A549 (cell line): ENCODE results near the gene SLC17A5. TPM values are rescaled to one million over a fixed set of nuclear protein-coding genes. Genes with fewer than 3 reads are reported as not detected.
A peak's percentile ranks its signal among the peaks of the same experiment; 100 is the strongest.

Source experiments
- ATAC-seq, 2 experiments: fragments of 200-7000 bp in 1 of 2; fragments of >200 bp in 1 of 2; cut with Nextera tagmentation in 1 of 2; cut with Tn5 transposase in 1 of 2; 3 replicates each; pipeline versions ENCODE4 v1.8.0 to v1.9.1; 2018 to 2020; ENCODE audit warnings: mild to moderate bottlenecking in 1 of 2, moderate library complexity in 1 of 2
- CTCF ChIA-PET: fragments of 300-600 bp; sonication (Branson Sonifier 250); formaldehyde crosslinking; extraction: SDS; loops from one replicate; lab custom pipeline; 2021; ENCODE audit warnings: antibody characterized with exemption, inconsistent platforms; lab: Yijun Ruan, JAX
- POLR2A ChIA-PET: fragments of 350-600 bp; formaldehyde crosslinking; extraction: SDS; loops from one replicate; lab custom pipeline; 2021; ENCODE audit warnings: antibody characterized with exemption, inconsistent platforms; lab: Yijun Ruan, JAX
- DNase-seq, 2 experiments: peaks; one replicate each; pipeline versions ENCODE4 v3.0.0 to v3.0.0-alpha.2; 2011 to 2016; ENCODE audit warnings: low read depth in 1 of 2, low spot score in 1 of 2
- FAIRE-seq: peaks from 2 replicates; lab custom pipeline; 2011; peaks lifted over from hg19 to GRCh38; lab: Jason Lieb, UNC
- H3K27ac ChIP-seq, 2 experiments: fragments of >200 bp; sonication (Bioruptor Twin); formaldehyde crosslinking; 3 replicates each; pipeline ENCODE4 v1.5.1; 2016 to 2017
- H3K4me1 ChIP-seq: fragments of >200 bp; sonication (Bioruptor Twin); formaldehyde crosslinking; 3 replicates; pipeline ENCODE4 v1.6.1; 2016
- H3K4me2 ChIP-seq: fragments of >200 bp; sonication (Bioruptor Twin); formaldehyde crosslinking; 3 replicates; pipeline ENCODE4 v1.6.1; 2016
- H3K4me3 ChIP-seq: fragments of >200 bp; sonication (Bioruptor Twin); formaldehyde crosslinking; 3 replicates; pipeline ENCODE4 v1.5.1; 2016
- H3K9me3 ChIP-seq: fragments of >200 bp; sonication (Bioruptor Twin); formaldehyde crosslinking; 3 replicates; pipeline ENCODE4 v1.6.1; 2016
- BHLHE40 ChIP-seq: IDR thresholded peaks from 2 replicates; pipeline ENCODE4 v1.6.1; 2012; ENCODE audit warnings: low read depth, low read length, inconsistent platforms
- CBX2 ChIP-seq: fragments of 200-600 bp; sonication (generic); IDR thresholded peaks from 2 replicates; pipeline ENCODE4 v1.6.1; 2016; ENCODE audit warnings: low read depth, mild to moderate bottlenecking, borderline replicate concordance
- CEBPB ChIP-seq, 2 experiments: fragments of >200 bp in 1 of 2; sonication (Bioruptor Twin) in 1 of 2; formaldehyde crosslinking in 1 of 2; IDR thresholded peaks; 2 replicates each; pipeline ENCODE4 v1.6.1; 2012 to 2016
- EHMT2 ChIP-seq: fragments of 200-600 bp; sonication (generic); IDR thresholded peaks from 2 replicates; pipeline ENCODE4 v1.6.1; 2016; ENCODE audit warnings: antibody characterized with exemption, low read depth, mild to moderate bottlenecking, moderate library complexity
- FOSB ChIP-seq: fragments of 250-450 bp; sonication (Bioruptor Pico); IDR thresholded peaks from 2 replicates; pipeline ENCODE4 v1.5.0; 2020; ENCODE audit warnings: mild to moderate bottlenecking, moderate library complexity
- FOSL2 ChIP-seq, 2 experiments: fragments of 450-650 bp in 1 of 2; fragments of >200 bp in 1 of 2; sonication (Bioruptor Twin) in 1 of 2; formaldehyde crosslinking; IDR thresholded peaks; 2 replicates each; pipeline versions ENCODE4 v1.5.0 to v1.6.1; 2016 to 2020; ENCODE audit warnings: mild to moderate bottlenecking in 1 of 2, moderate library complexity in 1 of 2
- FOXS1 ChIP-seq: fragments of 250-450 bp; sonication (Bioruptor Pico); IDR thresholded peaks from 2 replicates; pipeline ENCODE4 v1.5.0; 2020; ENCODE audit warnings: mild to moderate bottlenecking, moderate library complexity
- HDAC2 ChIP-seq: fragments of 200-600 bp; sonication (generic); IDR thresholded peaks from 2 replicates; pipeline ENCODE4 v1.6.1; 2016
- HEYL ChIP-seq: fragments of 250-450 bp; sonication (Bioruptor Pico); IDR thresholded peaks from 2 replicates; pipeline ENCODE4 v1.8.0; 2021; ENCODE audit warnings: mild to moderate bottlenecking, moderate library complexity
- HOXB13 ChIP-seq: fragments of 250-450 bp; sonication (Bioruptor Pico); IDR thresholded peaks from 2 replicates; pipeline ENCODE4 v1.5.0; 2020; ENCODE audit warnings: low read depth, mild to moderate bottlenecking, moderate library complexity
- JUN ChIP-seq, 2 experiments: fragments of >200 bp; sonication (Bioruptor Twin); formaldehyde crosslinking; IDR thresholded peaks; 2 replicates in 1 of 2; 3 replicates in 1 of 2; pipeline ENCODE4 v1.6.1; 2016 to 2017
- MAZ ChIP-seq: fragments of 150-350 bp; IDR thresholded peaks from 2 replicates; pipeline ENCODE4 v1.6.1; 2014; ENCODE audit warnings: antibody characterized with exemption, low read depth, low read length, borderline replicate concordance
- NFE2L2 ChIP-seq: fragments of 150-350 bp; conservative IDR thresholded peaks from 2 replicates; pipeline ENCODE4 v1.6.1; 2014; ENCODE audit warnings: low read length
- RARB ChIP-seq: fragments of 250-450 bp; sonication (Bioruptor Pico); IDR thresholded peaks from 2 replicates; pipeline ENCODE4 v1.8.0; 2021; ENCODE audit warnings: mild to moderate bottlenecking, moderate library complexity
- RCOR1 ChIP-seq: fragments of 150-350 bp; IDR thresholded peaks from 2 replicates; pipeline ENCODE4 v1.6.1; 2014; ENCODE audit warnings: antibody characterized with exemption, low read length, low read depth
- RFX5 ChIP-seq: fragments of 450-650 bp; IDR thresholded peaks from 2 replicates; pipeline ENCODE4 v1.7.1; 2014; ENCODE audit warnings: antibody characterized with exemption, mild to moderate bottlenecking, moderate library complexity
- RNF2 ChIP-seq: fragments of 200-600 bp; sonication (generic); IDR thresholded peaks from 2 replicates; pipeline ENCODE4 v1.6.1; 2016; ENCODE audit warnings: low read depth, mild to moderate bottlenecking, antibody characterized with exemption, moderate library complexity, borderline replicate concordance
- TFCP2L1 ChIP-seq: fragments of 250-450 bp; sonication (Bioruptor Pico); IDR thresholded peaks from 2 replicates; pipeline ENCODE4 v1.5.0; 2021; ENCODE audit warnings: mild to moderate bottlenecking
- ZSCAN20 ChIP-seq: fragments of 250-450 bp; sonication (Bioruptor Pico); IDR thresholded peaks from 2 replicates; pipeline ENCODE4 v1.8.0; 2022; ENCODE audit warnings: mild to moderate bottlenecking, moderate library complexity
- WGBS: methylation state at CpG from one replicate; pipeline ENCODE4 v1.1.6; 2017; ENCODE audit errors: missing lambda C conversion rate; 5-methylcytosine and 5-hydroxymethylcytosine counted together
- polyA plus RNA-seq, 4 experiments: library from polyadenylated mRNA; depleted of rRNA in 3 of 4; stranded (reverse); fragments of >200 nt; fragmentation: RNase III in 1 of 4; extraction: RNeasy Plus Mini Kit Qiagen cat#74134 plus additional on column Dnase treatment in 1 of 4; gene quantifications; 2 replicates in 3 of 4; 3 replicates in 1 of 4; pipeline ENCODE4 v1.2.3, GENCODE V29; 2011 to 2017
- TF ChIP-seq, protein P1 (sequence below): fragments of >200 bp; sonication (Bioruptor Twin); formaldehyde crosslinking; IDR thresholded peaks from 2 replicates; pipeline ENCODE4 v1.6.1; 2016
- TF ChIP-seq, protein P2 (sequence below): IDR thresholded peaks from 2 replicates; pipeline ENCODE4 v1.6.1; 2012; ENCODE audit warnings: low read depth, borderline replicate concordance
- TF ChIP-seq, protein P3 (sequence below): fragments of >200 bp; sonication (Bioruptor Twin); formaldehyde crosslinking; IDR thresholded peaks from 3 replicates; pipeline ENCODE4 v1.6.1; 2016
- TF ChIP-seq, protein P4 (sequence below): IDR thresholded peaks from 2 replicates; pipeline ENCODE4 v1.6.1; 2012

The SLC17A5 gene
- polyA plus RNA-seq, 2 of the 4 experiments (the other 2 are of a cell fraction): 10.0 to 10.6 TPM

DNA sequence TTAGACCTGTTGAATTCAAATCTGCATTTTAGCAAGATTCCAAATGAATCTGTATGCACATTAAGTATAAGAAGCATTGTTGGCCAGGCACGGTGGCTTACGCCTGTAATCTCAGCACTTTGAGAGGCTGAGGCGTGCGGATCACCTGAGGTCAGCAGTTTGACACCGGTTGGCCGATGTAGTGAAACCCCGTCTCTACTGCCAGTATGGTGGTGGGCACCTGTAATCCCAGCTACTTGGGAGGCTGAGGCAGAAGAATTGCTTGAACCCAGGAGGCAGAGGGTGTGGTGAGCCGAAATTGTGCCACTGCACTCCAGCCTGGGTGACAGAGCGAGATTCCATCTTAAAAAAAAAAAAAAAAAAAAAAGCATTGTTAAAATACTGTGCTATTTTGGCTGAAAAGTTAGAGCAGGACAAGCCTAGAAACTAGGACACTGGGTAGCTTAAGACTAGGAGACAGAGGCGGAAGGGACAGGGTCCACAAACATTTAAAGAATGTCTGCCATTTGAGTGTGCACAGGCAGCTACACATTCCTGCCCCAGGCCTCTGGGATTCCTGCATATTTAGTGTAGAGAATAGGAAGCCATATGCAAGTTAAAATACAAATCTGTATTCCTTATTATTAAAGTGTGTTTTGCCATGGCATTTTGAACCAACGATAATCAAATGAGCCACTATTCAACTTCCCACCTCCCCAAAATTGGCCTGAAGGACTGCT, 87.9 kb downstream of the SLC17A5 start:
- WGBS: 74% methylated on average over 7 of the region's 11 CpGs

DNA sequence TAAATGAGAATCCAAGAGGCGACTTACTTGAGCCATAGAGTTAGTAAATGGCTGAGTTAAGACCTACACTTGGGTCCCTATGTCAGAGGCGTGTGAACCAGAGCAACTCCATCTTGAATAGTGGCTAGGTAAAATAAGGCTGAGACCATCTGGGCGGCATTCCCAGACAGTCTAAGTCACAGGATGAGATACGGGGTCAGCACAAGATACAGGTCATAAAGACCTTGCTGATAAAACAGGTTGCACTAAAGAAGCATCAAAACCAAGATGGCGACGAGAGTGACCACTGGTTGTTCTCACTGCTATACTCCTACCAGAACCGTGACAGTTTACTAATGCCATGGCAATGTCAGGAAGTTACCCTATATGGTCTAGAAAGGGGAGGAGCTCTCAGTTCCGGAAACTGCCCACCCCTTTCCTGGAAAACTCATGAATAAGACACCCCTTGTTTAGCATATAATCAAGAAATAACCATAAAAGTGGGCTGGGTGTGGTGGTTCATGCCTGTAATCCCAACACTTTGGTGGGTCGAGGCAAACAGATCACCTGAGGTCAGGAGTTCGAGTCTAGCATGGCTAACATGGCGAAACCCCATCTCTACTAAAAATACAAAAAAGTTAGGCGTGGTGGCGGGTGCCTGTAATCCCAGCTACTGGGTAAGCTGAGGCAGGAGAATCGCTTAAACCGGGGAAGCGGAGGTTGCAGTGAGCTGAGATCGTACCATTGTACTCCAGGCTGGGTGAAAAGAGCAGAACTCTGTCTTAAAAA, 89.0 kb downstream of the SLC17A5 start:
- H3K4me2 ChIP-seq: no peak overlapping the region
- ChIA-PET CTCF (interaction anchor here (0.9 to 2.4 kb wide), 2 partner anchors 16 to 18 kb away, joined by 5 to 10 read pairs; no protein-coding TSS in a partner anchor), POLR2A (interaction anchor here (0.6 kb wide), 1 partner anchor 16 kb away, joined by 3 read pairs; no protein-coding TSS in a partner anchor)
- H3K4me1 ChIP-seq: peaks cover 39% of the 10 kb centered on the region
- no peaks in the 10 kb centered on the region for H3K9me3 ChIP-seq
- no peak for ATAC-seq
- FAIRE-seq: no peak
- no peak for DNase-seq
- peak overlapping the region in 1 of 2 experiments; percentile 95; a peak in 3 of 6 replicates for H3K27ac ChIP-seq
- H3K4me3 ChIP-seq: no peak overlapping the region
- TF ChIP-seq FOSB (CRISPR knock-in tag): no peak
- peak; percentile 41; the same call in 1 of the 2 replicates for TF ChIP-seq HOXB13
- TF ChIP-seq, protein P1, sequence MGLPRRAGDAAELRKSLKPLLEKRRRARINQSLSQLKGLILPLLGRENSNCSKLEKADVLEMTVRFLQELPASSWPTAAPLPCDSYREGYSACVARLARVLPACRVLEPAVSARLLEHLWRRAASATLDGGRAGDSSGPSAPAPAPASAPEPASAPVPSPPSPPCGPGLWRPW: no peak
- TF ChIP-seq, protein P2, sequence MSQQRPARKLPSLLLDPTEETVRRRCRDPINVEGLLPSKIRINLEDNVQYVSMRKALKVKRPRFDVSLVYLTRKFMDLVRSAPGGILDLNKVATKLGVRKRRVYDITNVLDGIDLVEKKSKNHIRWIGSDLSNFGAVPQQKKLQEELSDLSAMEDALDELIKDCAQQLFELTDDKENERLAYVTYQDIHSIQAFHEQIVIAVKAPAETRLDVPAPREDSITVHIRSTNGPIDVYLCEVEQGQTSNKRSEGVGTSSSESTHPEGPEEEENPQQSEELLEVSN: no peak
- no peak for TF ChIP-seq MAZ
- no peak for TF ChIP-seq HDAC2
- TF ChIP-seq, all 56 proteins: peak for 1
- WGBS: 92% methylated on average over 17 of the region's 17 CpGs

More for the DNA sequence above, 87.9 kb downstream of the SLC17A5 start:
- TF ChIP-seq HOXB13: no peak
- no peak for TF ChIP-seq MAZ
- TF ChIP-seq NFE2L2: no peak
- no peak for TF ChIP-seq BHLHE40
- TF ChIP-seq HEYL (CRISPR knock-in tag): no peak
- FAIRE-seq (no peak), DNase-seq (peak in 1 of 2 experiments; percentile 14), ATAC-seq (peak in 1 of 2 experiments; percentile 59; a peak in 3 of 6 replicates)
- peaks cover 30% of the 10 kb centered on the region for H3K4me1 ChIP-seq
- H3K9me3 ChIP-seq: no peaks in the 10 kb centered on the region
- no peak overlapping the region for H3K4me3 ChIP-seq
- CTCF ChIA-PET: interaction anchor here (0.9 to 2.4 kb wide), 4 partner anchors 14 to 46 kb away, joined by 3 to 10 read pairs (median 5); no protein-coding TSS in a partner anchor
- H3K4me2 ChIP-seq: peak overlapping the region; percentile 80
- POLR2A ChIA-PET: interaction anchor here (0.6 to 3.3 kb wide), 6 partner anchors 14 to 66 kb away, joined by 3 to 32 read pairs (median 6); partner anchors contain the start of gene EEF1A1
- H3K27ac ChIP-seq: peak overlapping the region; percentile 92 to 95

DNA sequence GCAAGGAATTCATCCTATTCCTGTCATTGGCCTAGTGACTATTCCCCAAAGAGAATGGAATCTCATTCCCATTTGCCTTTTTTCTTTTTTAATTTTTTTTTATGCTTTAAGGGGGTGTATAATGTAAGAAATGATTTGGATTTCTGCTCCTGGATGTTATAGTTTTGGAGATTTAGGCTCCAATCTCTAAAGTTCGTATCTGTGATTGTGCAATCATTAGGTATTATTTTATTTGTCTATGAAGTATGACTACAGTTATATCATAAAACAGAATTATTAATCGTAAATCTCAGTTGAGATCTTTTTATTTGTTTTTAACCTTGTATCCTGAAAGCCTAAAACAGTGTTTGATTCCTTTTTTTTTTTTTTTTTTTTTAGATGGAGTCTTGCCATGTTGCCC, 91.2 kb downstream of the SLC17A5 start:
- Histone ChIP-seq H3K9me3 (no peaks in the 10 kb centered on the region), H3K4me3 (no peak overlapping the region), H3K4me1 (peaks cover 31% of the 10 kb centered on the region), H3K4me2 (no peak overlapping the region), H3K27ac (no peak overlapping the region)
- WGBS: 63% methylated on average over 2 of the region's 2 CpGs
- DNase-seq (no peak), FAIRE-seq (no peak), ATAC-seq (no peak)
- POLR2A ChIA-PET: no interaction called here
- TF ChIP-seq CEBPB (IDR thresholded peaks at IDR 0.05): peak; percentile 44 to 52; a peak in 3 of 4 replicates
- no peak for TF ChIP-seq CBX2
- TF ChIP-seq EHMT2: no peak
- CTCF ChIA-PET: no interaction called here

DNA sequence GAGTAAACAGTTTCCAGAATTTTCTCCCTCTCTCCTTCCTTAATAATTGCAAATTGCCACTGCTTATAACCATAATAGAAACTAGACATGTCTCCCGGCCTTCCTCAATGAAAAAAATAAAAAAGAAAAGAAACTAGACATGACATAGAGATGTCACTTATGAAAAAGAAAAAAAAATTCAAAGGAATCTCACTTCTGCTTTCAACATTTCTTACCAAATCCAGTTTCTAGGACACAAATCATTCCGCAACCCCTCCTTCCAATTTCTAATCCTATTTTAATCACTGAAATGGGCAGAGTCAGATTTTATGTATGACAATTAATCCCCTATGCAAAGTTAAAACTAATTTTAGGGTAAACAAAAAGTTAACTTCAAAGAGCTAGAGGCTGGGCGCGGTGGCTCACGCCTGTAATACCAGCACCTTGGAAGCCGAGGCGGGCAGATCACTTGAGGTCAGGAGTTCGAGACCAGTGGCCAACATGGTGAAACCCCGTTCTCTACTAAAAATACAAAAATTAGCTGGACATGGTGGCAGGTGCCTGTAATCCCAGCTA, 92.9 kb downstream of the SLC17A5 start:
- no peaks in the 10 kb centered on the region for H3K9me3 ChIP-seq
- ChIA-PET POLR2A (interaction anchor here (0.9 kb wide), 1 partner anchor 25 kb away, joined by 3 read pairs; no protein-coding TSS in a partner anchor), CTCF (interaction anchor here (0.8 kb wide), 1 partner anchor 25 kb away, joined by 3 read pairs; no protein-coding TSS in a partner anchor)
- no peak for ATAC-seq
- TF ChIP-seq FOSB (CRISPR knock-in tag) (no peak), FOSL2 (IDR thresholded peaks at IDR 0.05) (no peak), FOSL2 (CRISPR knock-in tag; IDR thresholded peaks at IDR 0.05) (no peak), RCOR1 (no peak), RNF2 (no peak), TFCP2L1 (CRISPR knock-in tag) (no peak), RFX5 (no peak), FOXS1 (no peak), JUN (IDR thresholded peaks at IDR 0.05) (no peak), RARB (CRISPR knock-in tag) (no peak), EHMT2 (no peak), ZSCAN20 (CRISPR knock-in tag) (no peak)
- TF ChIP-seq, protein P3, sequence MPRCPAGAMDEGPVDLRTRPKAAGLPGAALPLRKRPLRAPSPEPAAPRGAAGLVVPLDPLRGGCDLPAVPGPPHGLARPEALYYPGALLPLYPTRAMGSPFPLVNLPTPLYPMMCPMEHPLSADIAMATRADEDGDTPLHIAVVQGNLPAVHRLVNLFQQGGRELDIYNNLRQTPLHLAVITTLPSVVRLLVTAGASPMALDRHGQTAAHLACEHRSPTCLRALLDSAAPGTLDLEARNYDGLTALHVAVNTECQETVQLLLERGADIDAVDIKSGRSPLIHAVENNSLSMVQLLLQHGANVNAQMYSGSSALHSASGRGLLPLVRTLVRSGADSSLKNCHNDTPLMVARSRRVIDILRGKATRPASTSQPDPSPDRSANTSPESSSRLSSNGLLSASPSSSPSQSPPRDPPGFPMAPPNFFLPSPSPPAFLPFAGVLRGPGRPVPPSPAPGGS: no peak
- TF ChIP-seq, protein P4, sequence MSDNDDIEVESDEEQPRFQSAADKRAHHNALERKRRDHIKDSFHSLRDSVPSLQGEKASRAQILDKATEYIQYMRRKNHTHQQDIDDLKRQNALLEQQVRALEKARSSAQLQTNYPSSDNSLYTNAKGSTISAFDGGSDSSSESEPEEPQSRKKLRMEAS: no peak
- FAIRE-seq: no peak
- peaks cover 17% of the 10 kb centered on the region for H3K4me1 ChIP-seq
- peak overlapping the region; percentile 47 for H3K4me2 ChIP-seq
- WGBS: 91% methylated on average over 9 of the region's 9 CpGs
- H3K27ac ChIP-seq: peak overlapping the region; percentile 2 to 73; a peak in 2 of 6 replicates
- no peak overlapping the region for H3K4me3 ChIP-seq
- DNase-seq: no peak
